Stimulated activated CD4-positive, alpha-beta T cell treated with anti-CD3 and anti-CD28 coated beads, Interleukin-1b, Interleukin-23, amount 100 ng/mL, for 48 hours (primary cell): ENCODE measurements around the gene REPIN1.
A peak's percentile ranks its signal among the peaks of the same experiment; 100 is the strongest.

Experiments
- DNase-seq: peaks from one replicate; pipeline ENCODE4 v3.0.0-alpha.2; 2020

The REPIN1 gene

GRCh38 chr7:150409300-150410030, 40.8 kb downstream of the REPIN1 start:
- no peak for DNase-seq

DNA sequence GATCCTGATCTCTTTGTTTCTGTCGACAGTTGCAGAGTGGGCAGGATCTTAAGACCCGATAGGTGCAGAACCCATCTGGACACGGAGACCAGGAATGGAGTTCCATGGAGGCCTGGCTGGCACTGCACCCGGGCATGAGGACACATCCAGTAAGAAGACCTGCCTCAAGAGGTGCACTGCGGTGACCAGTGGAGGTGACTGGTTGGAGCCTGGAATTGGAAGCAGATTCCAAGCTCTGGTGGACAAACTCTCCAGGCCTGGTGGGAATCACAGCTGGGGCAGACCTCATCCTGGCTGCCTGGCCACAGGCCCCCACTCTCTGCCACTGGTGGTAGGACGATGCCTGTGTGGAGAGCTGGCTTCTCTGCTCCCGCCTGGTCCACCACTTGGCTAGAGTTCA, 41.5 kb downstream of the REPIN1 start:
- DNase-seq: no peak

DNA sequence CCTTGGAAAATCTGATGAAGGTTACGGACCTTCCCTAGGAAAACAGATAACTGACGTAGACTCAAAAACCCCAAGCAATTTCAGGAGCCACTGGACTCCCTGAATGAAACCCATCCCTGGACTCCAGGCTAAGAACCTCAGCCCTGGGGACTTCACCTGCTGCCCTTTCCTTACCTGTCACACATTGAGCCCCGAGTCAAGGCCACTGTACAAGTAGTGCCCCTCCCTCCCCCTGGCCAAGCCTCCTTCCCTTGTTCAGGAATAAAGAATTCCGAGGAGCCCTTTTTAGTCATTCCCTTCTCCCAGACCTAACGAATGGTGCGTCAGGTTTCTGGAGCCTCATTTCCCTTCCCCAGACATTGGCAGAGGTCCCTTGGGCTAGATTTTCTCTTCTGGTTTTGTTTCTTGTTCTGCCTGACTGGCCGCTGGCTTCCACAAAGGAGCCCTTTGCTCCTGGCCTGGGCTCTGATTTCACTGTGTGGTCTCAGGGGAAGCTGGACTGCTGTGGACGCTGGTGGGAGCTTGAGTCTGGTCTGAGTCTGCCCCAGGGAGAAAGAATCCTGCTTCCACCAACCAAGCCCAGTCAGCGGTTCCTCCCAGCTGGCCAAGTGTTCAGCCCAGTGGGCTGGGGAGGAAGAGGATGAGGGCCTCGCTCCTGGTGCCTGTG, 42.2 kb downstream of the REPIN1 start:
- DNase-seq: no peak

DNA sequence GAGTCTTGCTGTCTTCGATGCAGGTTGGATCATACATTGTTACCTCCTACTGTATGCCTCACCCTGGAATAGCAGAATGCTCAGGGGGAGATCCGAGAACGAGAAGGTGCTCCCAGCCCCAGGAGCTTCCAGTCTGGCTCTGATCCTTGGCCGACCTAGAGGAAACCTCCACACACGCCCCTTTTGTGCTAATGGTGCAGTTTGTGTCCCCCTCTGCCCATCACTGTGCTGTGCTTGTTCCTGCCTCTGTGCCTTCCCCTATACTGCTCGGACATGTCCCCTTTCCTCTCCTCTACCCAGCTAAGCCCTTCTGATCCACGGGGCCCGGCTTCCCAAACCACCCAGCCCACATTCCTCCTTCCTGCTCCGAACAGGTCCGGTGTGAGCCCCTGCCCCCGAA, 43.0 kb downstream of the REPIN1 start:
- DNase-seq: no peak

- no peak for DNase-seq
These were observed 43.4 kb downstream of the REPIN1 start for GRCh38 chr7:150412016-150412415.

DNA sequence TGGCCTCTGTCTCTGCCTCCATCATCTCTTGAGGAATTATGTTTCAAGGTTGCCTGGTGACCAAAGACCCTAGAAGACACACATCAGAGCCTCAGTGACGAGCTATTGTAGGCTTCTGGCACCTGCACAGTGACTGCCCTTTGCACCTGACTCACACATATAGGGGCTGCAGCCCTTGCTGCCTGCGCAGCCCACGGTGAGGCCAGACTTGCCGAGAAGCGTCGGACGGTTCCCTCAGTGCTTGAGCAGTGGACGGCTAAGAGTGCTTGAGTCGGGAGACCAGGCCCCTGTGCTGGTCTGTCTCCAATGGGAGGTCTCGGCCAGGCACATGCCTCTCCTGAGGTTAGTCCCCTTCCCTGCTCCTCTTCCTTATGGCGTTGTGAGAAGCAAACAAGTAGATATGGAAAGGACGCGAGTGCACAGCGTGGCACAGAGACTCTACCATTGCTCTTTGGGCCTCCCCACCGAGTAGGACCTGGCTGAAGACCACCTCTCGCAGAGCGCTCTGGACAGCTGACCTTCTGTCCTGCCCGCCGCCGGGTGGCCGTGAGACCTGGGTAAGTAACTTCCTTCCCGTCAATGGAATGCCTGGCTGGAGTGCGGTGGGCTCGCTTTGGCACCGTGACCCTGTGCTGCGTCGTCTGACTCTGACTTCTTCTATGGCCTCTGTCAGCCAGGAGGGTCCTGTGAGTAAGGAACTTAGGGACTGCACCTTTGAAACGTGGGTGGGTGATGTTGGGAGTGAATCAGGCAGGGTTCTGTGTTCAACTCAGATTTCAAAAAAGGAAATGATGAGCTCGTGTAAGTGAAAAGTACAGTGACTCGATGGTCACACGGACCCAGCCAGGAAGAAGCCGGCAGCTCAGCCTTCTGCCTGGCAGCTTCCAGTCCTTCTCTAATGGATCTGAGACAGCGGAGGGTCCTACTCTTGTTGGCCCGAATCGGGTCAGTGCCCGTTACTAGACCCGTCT, 44.2 kb downstream of the REPIN1 start:
- no peak for DNase-seq

DNA sequence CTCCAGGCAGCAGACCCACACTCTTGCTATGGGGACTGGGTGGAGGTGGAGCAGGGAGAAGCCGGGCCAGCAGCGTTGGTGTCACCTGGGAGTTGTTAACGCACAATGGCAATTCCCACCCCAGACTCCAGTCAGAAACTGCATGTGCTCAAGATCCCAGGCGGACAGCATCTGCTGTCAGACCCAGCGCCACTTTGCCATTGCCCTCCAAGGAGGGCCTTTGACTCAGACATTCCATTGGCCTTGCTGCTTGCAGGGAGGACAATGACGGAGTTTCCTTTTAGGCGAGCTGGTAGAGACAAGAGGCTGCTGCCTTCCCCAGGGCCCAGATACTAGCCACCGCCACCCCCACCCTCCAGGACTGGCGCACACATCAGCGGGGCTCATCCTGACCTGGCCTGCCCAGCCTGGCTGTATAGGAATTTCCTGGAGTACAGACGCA, 45.0 kb downstream of the REPIN1 start:
- no peak for DNase-seq

GRCh38 chr7:150415161-150416153, 46.8 kb downstream of the REPIN1 start:
- DNase-seq: no peak

- DNase-seq: no peak
These were observed 48.6 kb downstream of the REPIN1 start for GRCh38 chr7:150417239-150417638.

GRCh38 chr7:150417863-150418262, 49.2 kb downstream of the REPIN1 start:
- DNase-seq: no peak

GRCh38 chr7:150420242-150420641, 51.6 kb downstream of the REPIN1 start:
- DNase-seq: no peak

GRCh38 chr7:150420987-150421674, 52.5 kb downstream of the REPIN1 start:
- peak; percentile 83 for DNase-seq

DNA sequence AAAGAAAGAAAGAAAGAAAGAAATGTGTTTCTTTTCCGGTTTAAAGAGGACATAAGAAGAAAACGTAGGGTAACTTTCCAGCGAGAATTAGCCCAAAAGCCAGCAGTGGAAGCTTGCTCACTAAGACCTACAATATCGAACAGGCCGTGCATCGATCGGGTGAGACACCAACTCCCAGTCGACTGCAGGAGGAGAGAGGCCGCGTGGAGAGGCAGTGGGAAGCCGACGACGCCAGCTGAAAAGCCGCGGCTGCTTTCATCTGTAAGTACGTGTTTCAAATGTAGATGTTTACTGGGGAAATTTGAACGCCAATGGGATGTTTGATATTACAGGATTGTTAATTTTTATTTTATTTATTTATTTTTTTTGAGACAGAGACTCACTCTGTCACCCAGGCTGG, 53.2 kb downstream of the REPIN1 start:
- DNase-seq: no peak
